ENCODE results near the gene PHKG1. TPM values are rescaled to one million over a fixed set of nuclear protein-coding genes. Genes with fewer than 3 reads are reported as not detected.
"Not testable (repeated sequence)": the region's sequence is repeated elsewhere in the genome, so short reads cannot be mapped to it uniquely, and the experiment has no call there.

The PHKG1 gene
- total RNA-seq, 1 donor from 2014 or later, result 1.1 TPM

DNA sequence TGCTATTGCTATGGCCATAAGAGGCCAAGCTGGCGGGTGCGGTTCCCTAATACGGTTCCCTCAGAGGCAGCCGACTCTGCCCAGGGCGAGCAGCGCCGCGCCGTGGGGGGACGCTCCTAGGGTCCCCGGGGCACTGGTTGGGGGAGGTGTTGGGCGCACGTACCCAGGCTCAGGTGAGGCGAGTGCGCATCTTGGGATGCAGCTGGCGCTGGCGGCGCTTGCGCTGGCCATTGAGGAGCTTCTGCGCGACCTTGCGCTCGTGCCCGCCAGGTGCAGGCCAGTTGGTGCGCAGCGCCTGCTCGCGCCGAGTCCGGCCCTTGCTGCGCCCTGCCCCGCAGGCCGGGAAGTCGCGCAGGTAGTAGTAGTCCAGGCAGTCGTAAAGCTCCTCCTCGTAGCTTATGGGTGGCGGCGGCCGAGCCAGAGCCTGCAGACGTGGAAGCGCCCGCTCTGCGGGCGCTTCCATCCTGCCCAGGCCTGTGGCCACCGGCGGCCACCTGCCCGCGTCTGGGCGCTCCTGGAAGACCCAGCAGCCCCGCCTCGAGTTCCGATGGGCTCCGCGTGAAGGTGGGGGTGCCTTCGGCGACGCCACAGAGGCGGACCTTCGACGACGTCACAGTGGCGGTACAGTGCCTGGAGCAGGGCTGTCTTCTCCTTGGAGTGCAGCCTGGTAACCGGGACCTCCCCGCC, 23.2 kb upstream of the PHKG1 start, which contains the start of gene NUPR2:
TSS of gene NUPR2 (minus strand) at position 566 of the 687 bp plus-strand sequence. CDS start at position 463, 103 bp downstream.
- ATAC-seq (peak; percentile 62 to 90), DNase-seq (no peak)
- TF ChIP-seq, protein P1, sequence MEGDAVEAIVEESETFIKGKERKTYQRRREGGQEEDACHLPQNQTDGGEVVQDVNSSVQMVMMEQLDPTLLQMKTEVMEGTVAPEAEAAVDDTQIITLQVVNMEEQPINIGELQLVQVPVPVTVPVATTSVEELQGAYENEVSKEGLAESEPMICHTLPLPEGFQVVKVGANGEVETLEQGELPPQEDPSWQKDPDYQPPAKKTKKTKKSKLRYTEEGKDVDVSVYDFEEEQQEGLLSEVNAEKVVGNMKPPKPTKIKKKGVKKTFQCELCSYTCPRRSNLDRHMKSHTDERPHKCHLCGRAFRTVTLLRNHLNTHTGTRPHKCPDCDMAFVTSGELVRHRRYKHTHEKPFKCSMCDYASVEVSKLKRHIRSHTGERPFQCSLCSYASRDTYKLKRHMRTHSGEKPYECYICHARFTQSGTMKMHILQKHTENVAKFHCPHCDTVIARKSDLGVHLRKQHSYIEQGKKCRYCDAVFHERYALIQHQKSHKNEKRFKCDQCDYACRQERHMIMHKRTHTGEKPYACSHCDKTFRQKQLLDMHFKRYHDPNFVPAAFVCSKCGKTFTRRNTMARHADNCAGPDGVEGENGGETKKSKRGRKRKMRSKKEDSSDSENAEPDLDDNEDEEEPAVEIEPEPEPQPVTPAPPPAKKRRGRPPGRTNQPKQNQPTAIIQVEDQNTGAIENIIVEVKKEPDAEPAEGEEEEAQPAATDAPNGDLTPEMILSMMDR (IDR thresholded peaks at IDR 0.05), result no peak
- Histone ChIP-seq H3K4me1 (no peaks in the 10 kb centered on the region), H3K27ac (no peak within 1 kb of the TSS), H3K27me3 (ENCODE audit: low read depth) (peaks cover 14% of the 10 kb centered on the region), H3K4me3 (peak within 1 kb of the TSS; percentile 8), H3K36me3 (no peaks in the 10 kb centered on the region), H3K9me3 (no peaks in the 10 kb centered on the region)
- intact Hi-C loops (cut with DNase I), result no loop called here

- H3K9me3 ChIP-seq; H3K4me3 ChIP-seq; H3K4me1 ChIP-seq; H3K27ac ChIP-seq; intact Hi-C loops (cut with DNase I); DNase-seq; ATAC-seq; H3K36me3 ChIP-seq: not testable (repeated sequence)
- H3K27me3 ChIP-seq (ENCODE audit: low read depth), result peaks cover 14% of the 10 kb centered on the region
These were observed 19.5 kb upstream of the PHKG1 start for GRCh38 chr7:56112244-56112643.

GRCh38 chr7:56110611-56111010, 17.9 kb upstream of the PHKG1 start:
- TF ChIP-seq, protein P1 (IDR thresholded peaks at IDR 0.05), result no peak
- Histone ChIP-seq H3K4me1 (no peaks in the 10 kb centered on the region), H3K9me3 (no peaks in the 10 kb centered on the region), H3K4me3 (no peak overlapping the region), H3K36me3 (no peaks in the 10 kb centered on the region), H3K27me3 (ENCODE audit: low read depth) (peaks cover 1% of the 10 kb centered on the region), H3K27ac (no peak overlapping the region)
- no peak for DNase-seq
- intact Hi-C loops (cut with DNase I), result no loop called here
- ATAC-seq, result no peak

- intact Hi-C loops (cut with DNase I), result no loop called here
- ATAC-seq, result no peak
- H3K4me3 ChIP-seq, result no peak overlapping the region
These were observed 15.2 kb upstream of the PHKG1 start for GRCh38 chr7:56107954-56108258.

DNA sequence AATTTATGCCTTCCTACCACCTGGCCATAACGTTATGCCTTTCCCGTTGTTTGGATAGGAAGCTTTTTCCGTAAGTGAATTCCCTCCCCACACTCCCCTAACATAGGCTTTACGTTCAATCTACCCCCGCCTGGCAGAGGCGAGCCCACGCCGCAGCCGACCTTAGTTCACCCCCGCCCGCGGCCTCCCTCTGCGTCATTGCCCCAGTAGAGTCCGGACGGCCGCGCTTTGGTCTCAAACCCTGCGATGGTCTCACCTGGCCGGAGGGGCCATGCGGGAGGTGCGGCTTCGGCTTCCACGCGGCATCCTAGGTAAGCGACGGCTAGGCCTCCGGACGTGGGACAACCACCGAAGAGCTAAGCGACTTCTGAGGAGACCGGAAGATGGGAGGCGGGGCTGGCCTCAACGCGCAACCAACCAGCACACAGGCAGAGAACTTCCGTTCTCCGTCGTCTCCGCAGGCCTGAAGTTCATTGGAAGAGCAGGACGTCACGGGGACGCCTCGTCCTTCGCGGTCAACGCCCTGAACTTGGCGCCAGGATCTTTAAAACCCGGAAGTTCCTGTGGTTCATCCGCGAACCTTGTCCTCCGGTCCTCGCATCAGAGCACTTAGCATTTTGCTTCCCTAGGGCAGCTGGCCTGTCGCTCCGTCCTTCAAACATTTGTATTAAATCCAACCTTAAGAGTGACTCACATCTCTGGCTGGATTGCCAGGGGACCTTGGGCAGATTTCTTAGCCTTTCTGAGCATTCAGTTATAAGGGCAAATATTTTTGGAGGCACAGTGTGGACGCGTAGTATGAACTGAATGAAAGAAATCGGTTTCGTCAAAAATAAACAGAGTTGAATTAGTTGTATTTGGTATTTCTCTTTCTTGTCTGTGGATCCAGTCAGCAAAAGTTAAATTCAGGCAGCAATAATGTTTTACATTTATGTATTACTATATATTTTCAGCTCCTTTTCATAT, 13.6 kb upstream of the PHKG1 start, which contains the start of gene CHCHD2:
TSS of gene CHCHD2 (minus strand) at position 369 of the 966 bp plus-strand sequence. CDS start at position 306, 63 bp downstream.
- peaks cover 18% of the 10 kb centered on the region for H3K4me1 ChIP-seq
- peak; percentile 100 for ATAC-seq
- no peaks in the 10 kb centered on the region for H3K9me3 ChIP-seq
- TF ChIP-seq, protein P1 (IDR thresholded peaks at IDR 0.05), result no peak
- peak within 1 kb of the TSS; percentile 92 for H3K27ac ChIP-seq
- intact Hi-C loops (cut with DNase I), result no loop called here
- H3K36me3 ChIP-seq, result peaks cover 31% of the 10 kb centered on the region
- DNase-seq, result peak; percentile 98
- H3K4me3 ChIP-seq, result peak within 1 kb of the TSS; percentile 86
- no peaks in the 10 kb centered on the region for H3K27me3 ChIP-seq (ENCODE audit: low read depth)

More at GRCh38 chr7:56107954-56108258, 15.2 kb upstream of the PHKG1 start:
- Histone ChIP-seq H3K4me1 (peaks cover 18% of the 10 kb centered on the region), H3K27ac (no peak overlapping the region), H3K9me3 (no peaks in the 10 kb centered on the region), H3K36me3 (peaks cover 15% of the 10 kb centered on the region), H3K27me3 (ENCODE audit: low read depth) (no peaks in the 10 kb centered on the region)
- no peak for DNase-seq
- TF ChIP-seq, protein P1 (IDR thresholded peaks at IDR 0.05), result no peak
